Measurements from ENCODE around the gene BMPR1B.

GRCh38 chr4:94892051-94892450 lies 134.3 kb downstream of the BMPR1B start:
- TF ChIP-seq CTCF (IDR thresholded peaks at IDR 0.05 in 2 of 3, conservative IDR thresholded peaks at IDR 0.05 in 1 of 3; ENCODE audit: borderline replicate concordance in 1 of 3, insufficient read depth in 1 of 3, low read depth in 2 of 3, low read length in 2 of 3) (0 out of 6 replicates have a peak, but pooled peaks of 1 of the 3 experiments have one; percentile 9), POLR2A (IDR thresholded peaks at IDR 0.05; ENCODE audit: borderline replicate concordance, extremely low read depth, insufficient read depth, insufficient read length) (no peak), RAD21 (IDR thresholded peaks at IDR 0.05; ENCODE audit: low read depth) (no peak), ATF3 (IDR thresholded peaks at IDR 0.05) (no peak), ELF1 (IDR thresholded peaks at IDR 0.05; ENCODE audit: borderline replicate concordance, low read depth) (no peak)

Data from HCT116 (cell line).